ENCODE results near the gene CACNA1A.

The CACNA1A gene

DNA sequence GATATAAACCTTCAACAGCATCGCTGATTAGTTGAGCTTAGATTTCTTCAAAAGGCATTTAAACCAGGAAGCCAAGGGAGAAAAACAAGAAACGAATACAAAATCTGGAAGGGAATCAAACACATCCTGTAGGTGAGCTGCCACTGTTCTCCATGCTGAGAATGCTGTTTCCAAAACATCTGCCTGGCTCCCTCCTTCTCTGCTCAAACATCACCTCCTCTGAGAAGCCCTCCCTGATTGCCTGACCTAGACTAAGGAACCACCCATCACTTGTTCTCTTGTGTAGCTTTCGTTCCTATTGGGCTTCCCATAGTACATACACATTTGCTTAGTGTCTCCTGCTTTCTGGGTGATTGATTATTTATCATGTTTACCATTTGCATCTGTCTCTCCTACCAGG, 152.7 kb downstream of the CACNA1A start:
- H3K27me3 ChIP-seq (ENCODE audit: insufficient read depth, low read length): no peaks in the 10 kb centered on the region; the same call in 1 of the 2 replicates
- no peaks in the 10 kb centered on the region for H4K20me1 ChIP-seq (ENCODE audit: insufficient read depth, low read length)
- H3F3A ChIP-seq (ENCODE audit: insufficient read depth, low read length): no peaks in the 10 kb centered on the region
- H3K4me1 ChIP-seq (ENCODE audit: insufficient read depth, low read length, severe bottlenecking): no peaks in the 10 kb centered on the region
- no peak for TF ChIP-seq EZH2 (IDR thresholded peaks at IDR 0.05; ENCODE audit: borderline replicate concordance, low read length)
- TF ChIP-seq, protein P1, sequence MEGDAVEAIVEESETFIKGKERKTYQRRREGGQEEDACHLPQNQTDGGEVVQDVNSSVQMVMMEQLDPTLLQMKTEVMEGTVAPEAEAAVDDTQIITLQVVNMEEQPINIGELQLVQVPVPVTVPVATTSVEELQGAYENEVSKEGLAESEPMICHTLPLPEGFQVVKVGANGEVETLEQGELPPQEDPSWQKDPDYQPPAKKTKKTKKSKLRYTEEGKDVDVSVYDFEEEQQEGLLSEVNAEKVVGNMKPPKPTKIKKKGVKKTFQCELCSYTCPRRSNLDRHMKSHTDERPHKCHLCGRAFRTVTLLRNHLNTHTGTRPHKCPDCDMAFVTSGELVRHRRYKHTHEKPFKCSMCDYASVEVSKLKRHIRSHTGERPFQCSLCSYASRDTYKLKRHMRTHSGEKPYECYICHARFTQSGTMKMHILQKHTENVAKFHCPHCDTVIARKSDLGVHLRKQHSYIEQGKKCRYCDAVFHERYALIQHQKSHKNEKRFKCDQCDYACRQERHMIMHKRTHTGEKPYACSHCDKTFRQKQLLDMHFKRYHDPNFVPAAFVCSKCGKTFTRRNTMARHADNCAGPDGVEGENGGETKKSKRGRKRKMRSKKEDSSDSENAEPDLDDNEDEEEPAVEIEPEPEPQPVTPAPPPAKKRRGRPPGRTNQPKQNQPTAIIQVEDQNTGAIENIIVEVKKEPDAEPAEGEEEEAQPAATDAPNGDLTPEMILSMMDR (IDR thresholded peaks at IDR 0.05; ENCODE audit: low read length): no peak
- H3K9me3 ChIP-seq (ENCODE audit: low read length): peaks cover 8% of the 10 kb centered on the region
- H3K79me2 ChIP-seq (ENCODE audit: insufficient read depth, low read length): no peaks in the 10 kb centered on the region
- H2AFZ ChIP-seq (ENCODE audit: low read length): no peak overlapping the region
- H3K4me2 ChIP-seq (ENCODE audit: low read length): no peak overlapping the region
- H3K9ac ChIP-seq (ENCODE audit: low read length): no peak overlapping the region
- H3K4me3 ChIP-seq (ENCODE audit: low read depth, low read length, poor library complexity, severe bottlenecking): no peak overlapping the region
- H3K27ac ChIP-seq (ENCODE audit: low read depth, low read length, poor library complexity, severe bottlenecking): no peak overlapping the region
- no peaks in the 10 kb centered on the region for H3K36me3 ChIP-seq (ENCODE audit: insufficient read depth, low read length)
- H3K9me2 ChIP-seq (ENCODE audit: low read depth, low read length): no peaks in the 10 kb centered on the region

- H3K9me2 ChIP-seq (ENCODE audit: low read depth, low read length): no peaks in the 10 kb centered on the region
- H3K27me3 ChIP-seq (ENCODE audit: insufficient read depth, low read length): no peaks in the 10 kb centered on the region; the same call in 1 of the 2 replicates
- no peak overlapping the region for H3K4me2 ChIP-seq (ENCODE audit: low read length)
- H3K79me2 ChIP-seq (ENCODE audit: insufficient read depth, low read length): no peaks in the 10 kb centered on the region
- H3K36me3 ChIP-seq (ENCODE audit: insufficient read depth, low read length): no peaks in the 10 kb centered on the region
- H2AFZ ChIP-seq (ENCODE audit: low read length): no peak overlapping the region
- no peak overlapping the region for H3K27ac ChIP-seq (ENCODE audit: low read depth, low read length, poor library complexity, severe bottlenecking)
- H3K9me3 ChIP-seq (ENCODE audit: low read length): peaks cover 8% of the 10 kb centered on the region
- TF ChIP-seq, protein P1 (IDR thresholded peaks at IDR 0.05; ENCODE audit: low read length): no peak
- no peak for TF ChIP-seq EZH2 (IDR thresholded peaks at IDR 0.05; ENCODE audit: borderline replicate concordance, low read length)
- H3K9ac ChIP-seq (ENCODE audit: low read length): no peak overlapping the region
- no peaks in the 10 kb centered on the region for H3K4me1 ChIP-seq (ENCODE audit: insufficient read depth, low read length, severe bottlenecking)
- H3F3A ChIP-seq (ENCODE audit: insufficient read depth, low read length): no peaks in the 10 kb centered on the region
- no peak overlapping the region for H3K4me3 ChIP-seq (ENCODE audit: low read depth, low read length, poor library complexity, severe bottlenecking)
- no peaks in the 10 kb centered on the region for H4K20me1 ChIP-seq (ENCODE audit: insufficient read depth, low read length)
Measured at GRCh38 chr19:13350759-13351158, 155.5 kb downstream of the CACNA1A start.

DNA sequence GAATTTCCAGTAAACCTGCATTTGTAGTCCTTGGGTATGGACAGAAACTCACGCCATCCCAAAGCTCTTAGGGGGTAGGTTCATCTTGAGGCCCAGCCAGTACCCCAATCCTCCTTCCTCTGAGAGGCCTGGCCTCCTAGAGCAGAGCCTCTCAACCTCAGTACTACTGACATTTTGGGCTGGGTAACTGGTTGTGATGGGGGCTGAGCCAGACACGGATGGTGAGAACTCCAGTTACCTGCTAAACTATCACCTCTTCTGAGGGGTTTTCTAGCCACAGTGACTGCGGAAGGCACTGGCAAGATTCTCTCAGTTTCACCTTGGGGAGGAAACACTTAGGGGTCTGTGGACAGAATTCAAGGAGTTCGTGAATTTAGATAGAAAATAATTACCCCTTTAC, 156.2 kb downstream of the CACNA1A start:
- H3K9ac ChIP-seq (ENCODE audit: low read length): no peak overlapping the region
- TF ChIP-seq, protein P1 (IDR thresholded peaks at IDR 0.05; ENCODE audit: low read length): no peak
- TF ChIP-seq EZH2 (IDR thresholded peaks at IDR 0.05; ENCODE audit: borderline replicate concordance, low read length): no peak
- H3K4me1 ChIP-seq (ENCODE audit: insufficient read depth, low read length, severe bottlenecking): no peaks in the 10 kb centered on the region
- no peak overlapping the region for H3K4me2 ChIP-seq (ENCODE audit: low read length)
- peaks cover 8% of the 10 kb centered on the region for H3K9me3 ChIP-seq (ENCODE audit: low read length)
- H3K79me2 ChIP-seq (ENCODE audit: insufficient read depth, low read length): no peaks in the 10 kb centered on the region
- no peaks in the 10 kb centered on the region; the same call in 1 of the 2 replicates for H3K27me3 ChIP-seq (ENCODE audit: insufficient read depth, low read length)
- no peaks in the 10 kb centered on the region for H3F3A ChIP-seq (ENCODE audit: insufficient read depth, low read length)
- no peaks in the 10 kb centered on the region for H3K9me2 ChIP-seq (ENCODE audit: low read depth, low read length)
- no peak overlapping the region for H2AFZ ChIP-seq (ENCODE audit: low read length)
- H3K36me3 ChIP-seq (ENCODE audit: insufficient read depth, low read length): no peaks in the 10 kb centered on the region
- H3K4me3 ChIP-seq (ENCODE audit: low read depth, low read length, poor library complexity, severe bottlenecking): no peak overlapping the region
- no peak overlapping the region for H3K27ac ChIP-seq (ENCODE audit: low read depth, low read length, poor library complexity, severe bottlenecking)
- H4K20me1 ChIP-seq (ENCODE audit: insufficient read depth, low read length): no peaks in the 10 kb centered on the region
